Common myeloid progenitor, CD34-positive (primary cell): ENCODE results near the gene CAMKK1.
"Not testable (repeated sequence)": the region's sequence is repeated elsewhere in the genome, so short reads cannot be mapped to it uniquely, and the experiment has no call there.

ENCODE experiments used
- CTCF ChIA-PET: fragments of 350-600 bp; sonication (Branson Sonifier 250); formaldehyde crosslinking; loops from one replicate; lab custom pipeline; 2021; ENCODE audit warnings: antibody characterized with exemption; lab: Charles Lee
- POLR2A ChIA-PET: fragments of 350-600 bp; sonication (Branson Sonifier 250); formaldehyde crosslinking; loops from one replicate; lab custom pipeline; 2021; ENCODE audit warnings: antibody characterized with exemption; lab: Charles Lee
- DNase-seq, 3 donors: peaks; one replicate each; pipeline versions ENCODE4 v3.0.0 to v3.0.0-alpha.2; 2013
- H3K27ac ChIP-seq, 2 experiments: 1 replicate in 1 of 2; 2 replicates in 1 of 2; pipeline ENCODE4 v1.7.0; 2013; ENCODE audit warnings: inconsistent platforms in 2 of 2, low read length in 2 of 2, mild to moderate bottlenecking in 2 of 2, low read depth in 1 of 2, moderate library complexity in 1 of 2; ENCODE audit not compliant: severe bottlenecking in 2 of 2, insufficient read depth in 1 of 2, poor library complexity in 1 of 2
- H3K27me3 ChIP-seq, 5 experiments: replicated peaks in 2 of 5; 1 replicate in 3 of 5; 2 replicates in 2 of 5; pipeline versions ENCODE4 v1.6.1 to v1.7.0; 2013; ENCODE audit warnings: low read length in 4 of 5, mild to moderate bottlenecking in 2 of 5, moderate library complexity in 2 of 5, inconsistent platforms in 1 of 5; ENCODE audit not compliant: insufficient read depth in 5 of 5, control insufficient read depth in 4 of 5
- H3K36me3 ChIP-seq, 4 experiments: 1 replicate in 2 of 4; 2 replicates in 2 of 4; pipeline versions ENCODE4 v1.6.1 to v1.7.0; 2013; ENCODE audit warnings: low read length in 3 of 4, control low read depth in 1 of 4, mild to moderate bottlenecking in 1 of 4; ENCODE audit not compliant: control insufficient read depth in 4 of 4, insufficient read depth in 4 of 4
- H3K4me1 ChIP-seq, 4 experiments: 1 replicate in 3 of 4; 2 replicates in 1 of 4; pipeline versions ENCODE4 v1.6.1 to v1.7.1; 2013; ENCODE audit warnings: low read length in 3 of 4, mild to moderate bottlenecking in 3 of 4, control low read depth in 1 of 4, inconsistent platforms in 1 of 4, moderate library complexity in 1 of 4; ENCODE audit not compliant: control insufficient read depth in 4 of 4, insufficient read depth in 4 of 4; ENCODE audit errors: control extremely low read depth in 1 of 4
- H3K4me3 ChIP-seq, 7 experiments: 1 replicate in 4 of 7; 2 replicates in 3 of 7; pipeline versions ENCODE4 v1.5.1 to v1.7.0; 2013; ENCODE audit warnings: mild to moderate bottlenecking in 7 of 7, low read length in 6 of 7, moderate library complexity in 6 of 7, inconsistent platforms in 2 of 7, low read depth in 2 of 7, control low read depth in 1 of 7; ENCODE audit not compliant: insufficient read depth in 4 of 7, control insufficient read depth in 1 of 7; ENCODE audit errors: extremely low read depth in 1 of 7
- H3K9me3 ChIP-seq, 5 experiments: 1 replicate in 4 of 5; 2 replicates in 1 of 5; pipeline versions ENCODE4 v1.6.1 to v1.7.1; 2013; ENCODE audit warnings: low read length in 4 of 5, mild to moderate bottlenecking in 2 of 5, inconsistent platforms in 1 of 5, low read depth in 1 of 5, moderate library complexity in 1 of 5; ENCODE audit not compliant: control insufficient read depth in 4 of 5, insufficient read depth in 2 of 5; ENCODE audit errors: control extremely low read depth in 1 of 5
- WGBS: methylation state at CpG from one replicate; pipeline ENCODE4 v1.1.5; 2013; ENCODE audit not compliant: insufficient coverage; 5-methylcytosine and 5-hydroxymethylcytosine counted together

The CAMKK1 gene

DNA sequence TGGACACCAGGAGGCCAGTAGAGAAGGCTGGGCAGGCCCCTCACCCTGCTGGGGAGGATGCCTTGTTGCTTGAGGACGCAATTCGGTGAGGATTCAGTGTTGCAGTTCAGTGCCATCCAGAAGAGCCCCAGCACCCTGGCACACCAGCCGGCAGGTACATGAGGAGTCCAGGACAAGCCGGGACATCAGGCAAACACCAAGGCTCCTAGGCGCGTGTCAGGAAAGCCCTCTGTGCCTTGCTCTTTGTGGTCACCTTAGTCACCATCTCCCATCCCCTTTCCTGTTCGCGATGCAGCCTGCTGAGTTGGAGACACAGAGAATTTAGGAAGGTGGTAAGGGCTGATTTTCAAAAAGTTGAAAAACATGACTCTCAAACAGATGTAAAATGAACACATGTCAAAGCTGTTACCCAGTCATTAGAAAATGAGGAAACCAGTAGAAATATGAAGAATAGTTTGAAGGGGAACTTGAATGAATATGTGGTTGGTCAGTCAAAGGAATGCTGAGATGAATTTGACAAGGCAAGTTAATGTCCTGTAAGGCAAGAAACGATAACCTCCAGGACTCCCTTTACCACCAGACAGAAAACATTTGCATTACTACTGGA is 44.5 kb downstream of the CAMKK1 start:
- no peak overlapping the region for H3K27ac ChIP-seq
- ChIA-PET POLR2A (no interaction called here), CTCF (no interaction called here)
- H3K4me3 ChIP-seq = no peak overlapping the region
- H3K4me1 ChIP-seq = peaks cover 3 to 22% (median 19%) of the 10 kb centered on the region in 4 experiments
- no peaks in the 10 kb centered on the region for H3K27me3 ChIP-seq
- no peaks in the 10 kb centered on the region for H3K36me3 ChIP-seq
- 71% methylated on average over 7 of the region's 9 CpGs for WGBS
- no peaks in the 10 kb centered on the region for H3K9me3 ChIP-seq
- DNase-seq = peak in 2 of 3 donors; percentile 10 to 21

DNA sequence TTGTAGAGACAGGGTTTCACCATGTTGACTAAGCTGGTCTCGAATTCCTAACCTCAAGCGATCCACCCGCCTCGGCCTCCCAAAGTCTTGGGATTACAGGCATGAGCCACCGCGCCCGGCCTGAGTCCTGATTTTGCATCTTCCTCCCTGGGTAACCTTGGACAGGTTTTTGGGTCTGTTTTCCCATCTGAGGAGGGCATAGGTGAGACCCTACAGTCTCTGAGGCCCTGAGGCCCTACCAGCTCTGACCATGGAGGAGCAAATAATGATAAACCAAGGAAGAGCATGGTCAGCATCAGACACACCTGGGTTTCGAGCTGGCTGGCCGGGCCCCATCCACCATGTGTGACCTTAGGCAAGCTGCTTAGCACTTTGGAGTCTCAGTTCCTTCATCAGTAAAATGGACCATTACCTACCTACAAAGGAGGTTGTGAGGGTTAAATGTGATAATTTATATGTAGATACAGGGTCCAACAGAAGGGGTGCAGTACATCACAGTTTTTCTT is 45.6 kb downstream of the CAMKK1 start:
- ChIA-PET CTCF (interaction anchor here (0.6 to 2.4 kb wide), 5 partner anchors 9 to 1020 kb away, joined by 3 to 7 read pairs (median 4); no protein-coding TSS in a partner anchor), POLR2A (no interaction called here)
- Histone ChIP-seq H3K27me3 (no peaks in the 10 kb centered on the region), H3K36me3 (peaks cover 0 to 10% (median 7%) of the 10 kb centered on the region in 4 experiments), H3K4me1 (peaks cover 3 to 22% (median 19%) of the 10 kb centered on the region in 4 experiments), H3K9me3 (no peaks in the 10 kb centered on the region), H3K4me3 (no peak overlapping the region), H3K27ac (no peak overlapping the region)
- WGBS = 93% methylated on average over 5 of the region's 9 CpGs
- no peak for DNase-seq

DNA sequence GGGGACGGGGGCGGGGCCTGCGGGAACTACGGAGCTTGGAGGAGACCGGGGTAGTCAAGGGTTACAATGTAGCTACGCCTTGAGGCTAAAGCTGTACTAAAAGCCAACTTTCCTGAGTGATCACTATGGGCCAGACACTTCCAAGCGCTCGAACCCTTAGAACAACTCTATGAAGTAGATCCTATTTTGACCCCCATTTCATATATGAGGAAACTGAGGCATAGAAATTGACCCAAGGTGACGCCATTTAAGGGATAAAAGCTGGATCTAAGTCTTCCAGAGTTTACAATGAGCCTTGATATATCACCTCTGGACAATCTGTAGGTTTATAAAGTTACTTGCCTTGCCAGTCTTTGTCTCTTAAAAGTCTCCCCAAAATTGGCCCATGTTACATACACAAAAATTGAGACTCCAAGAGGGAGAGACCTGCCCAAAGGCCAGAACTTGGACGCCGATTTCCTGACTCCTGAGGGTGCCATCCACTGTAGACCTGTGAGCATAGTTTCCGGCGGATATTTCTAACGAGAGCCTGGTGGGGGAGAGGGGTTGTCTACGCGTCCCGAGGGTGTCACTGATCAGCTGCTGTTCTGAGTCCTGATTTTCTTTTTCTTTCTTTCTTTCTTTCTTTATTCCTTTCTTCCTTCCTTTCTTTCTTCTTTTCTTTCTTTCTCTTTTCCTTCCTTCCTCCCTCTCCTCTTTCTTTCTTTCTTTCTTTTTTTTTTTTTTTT is 46.3 kb downstream of the CAMKK1 start:
- Histone ChIP-seq H3K27ac (no peak overlapping the region), H3K36me3 (peaks cover 0 to 15% (median 12%) of the 10 kb centered on the region in 4 experiments), H3K27me3 (no peaks in the 10 kb centered on the region), H3K4me1 (peaks cover 3 to 22% (median 19%) of the 10 kb centered on the region in 4 experiments), H3K9me3 (no peaks in the 10 kb centered on the region), H3K4me3 (peak overlapping the region in 4 of 7 experiments; percentile 46 to 92 (median 89))
- WGBS = 18% methylated on average over 10 of the region's 17 CpGs
- POLR2A ChIA-PET = interaction anchor here (0.6 to 1.4 kb wide), 4 partner anchors 16 to 68 kb away, joined by 3 to 5 read pairs (median 3); no protein-coding TSS in a partner anchor
- DNase-seq = no peak
- CTCF ChIA-PET = interaction anchor here (0.6 to 4.4 kb wide), 17 partner anchors 10 to 1019 kb away, joined by 3 to 37 read pairs (median 4); no protein-coding TSS in a partner anchor

DNA sequence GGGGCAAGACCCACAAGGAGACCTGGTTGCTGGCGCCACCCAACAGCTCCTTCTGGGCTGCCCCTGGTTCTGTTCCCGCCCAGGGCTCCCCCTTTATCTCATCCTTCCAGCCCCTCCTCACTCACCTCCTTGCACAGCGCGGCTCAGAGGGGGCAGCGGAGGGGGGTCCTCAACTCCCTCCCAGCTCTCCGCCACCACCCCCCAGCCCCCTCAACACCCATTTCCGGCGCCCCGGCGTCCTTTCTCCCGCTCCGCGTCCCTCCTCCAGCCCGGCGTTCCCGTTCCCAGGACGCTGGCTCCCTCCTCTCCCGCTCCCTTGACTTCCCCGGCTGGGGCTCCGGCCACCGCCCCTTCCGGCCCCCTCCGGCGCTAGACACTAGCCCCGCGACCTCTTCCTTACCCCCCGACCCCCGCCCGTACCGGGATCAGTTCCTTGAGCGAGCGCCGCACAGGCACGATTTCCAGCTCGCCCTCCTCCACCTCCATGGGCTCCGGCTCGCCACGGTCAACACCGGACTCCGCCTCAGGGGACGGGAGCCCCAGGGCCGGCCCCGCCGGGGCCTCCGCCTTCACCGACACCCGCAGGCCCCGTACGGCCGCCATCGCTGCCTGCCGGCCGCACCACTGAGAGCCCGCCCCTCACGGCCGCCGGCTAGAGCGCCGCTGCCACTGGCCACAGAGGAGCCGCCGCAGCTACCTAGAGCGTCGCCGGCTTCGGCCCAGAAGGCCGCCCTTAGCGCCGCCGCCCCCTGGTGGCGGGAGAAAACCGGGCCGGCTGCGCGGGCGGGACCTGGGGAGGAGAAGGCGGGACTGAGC is 47.0 kb downstream of the CAMKK1 start, which contains the start of gene NCBP3:
Gene NCBP3 (minus strand): TSS at position 626 of the 816 bp plus-strand sequence. CDS start 23 bp downstream, at position 603.
- no peaks in the 10 kb centered on the region for H3K9me3 ChIP-seq
- POLR2A ChIA-PET = interaction anchor here (0.5 to 1.4 kb wide), 5 partner anchors 17 to 75 kb away, joined by 3 to 5 read pairs (median 3); no protein-coding TSS in a partner anchor
- 0% methylated on average over 46 of the region's 76 CpGs for WGBS

DNA sequence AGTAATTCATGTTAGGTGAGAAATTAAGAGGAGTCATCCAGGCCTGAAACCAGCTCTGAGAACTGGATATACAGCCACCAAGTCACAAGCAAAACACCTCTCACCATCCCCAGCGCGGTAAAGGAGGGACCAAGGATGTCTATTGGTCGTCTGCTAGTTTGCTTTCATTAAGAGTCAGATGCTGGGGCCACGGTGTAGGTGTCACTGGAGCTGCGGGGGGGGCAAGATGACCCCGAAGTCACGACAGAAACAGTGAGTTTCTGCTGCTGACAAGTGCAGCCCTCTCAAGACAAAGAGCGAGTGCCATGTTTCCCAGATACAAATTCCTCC is 47.6 kb downstream of the CAMKK1 start:
- ChIA-PET POLR2A (interaction anchor here (1.4 kb wide), 1 partner anchor 60 kb away, joined by 5 read pairs; no protein-coding TSS in a partner anchor), CTCF (interaction anchor here (0.8 to 4.4 kb wide), 12 partner anchors 9 to 228 kb away, joined by 3 to 37 read pairs (median 6); no protein-coding TSS in a partner anchor)
- peak overlapping the region; percentile 82 to 91 for H3K27ac ChIP-seq
- peaks cover 2 to 25% (median 20%) of the 10 kb centered on the region in 4 experiments for H3K36me3 ChIP-seq
- H3K27me3 ChIP-seq = no peaks in the 10 kb centered on the region
- peaks cover 3 to 22% (median 19%) of the 10 kb centered on the region in 4 experiments for H3K4me1 ChIP-seq
- WGBS = 0% methylated on average over 8 of the region's 8 CpGs
- no peaks in the 10 kb centered on the region for H3K9me3 ChIP-seq
- DNase-seq = peak in 2 of 3 donors; percentile 37 to 46
- peak overlapping the region; percentile 79 to 92 (median 88) for H3K4me3 ChIP-seq

More for the DNA sequence above, 47.0 kb downstream of the CAMKK1 start, which contains the start of gene NCBP3:
- Histone ChIP-seq H3K4me1 (peaks cover 3 to 22% (median 19%) of the 10 kb centered on the region in 4 experiments), H3K36me3 (peaks cover 0 to 20% (median 15%) of the 10 kb centered on the region in 4 experiments), H3K27me3 (no peaks in the 10 kb centered on the region), H3K27ac (peak within 1 kb of the TSS; percentile 82 to 91), H3K4me3 (peak within 1 kb of the TSS; percentile 79 to 92 (median 88))
- CTCF ChIA-PET = interaction anchor here (0.7 to 4.4 kb wide), 21 partner anchors 9 to 228 kb away, joined by 3 to 37 read pairs (median 4); no protein-coding TSS in a partner anchor
- DNase-seq = peak; percentile 94 to 97 (median 97)

DNA sequence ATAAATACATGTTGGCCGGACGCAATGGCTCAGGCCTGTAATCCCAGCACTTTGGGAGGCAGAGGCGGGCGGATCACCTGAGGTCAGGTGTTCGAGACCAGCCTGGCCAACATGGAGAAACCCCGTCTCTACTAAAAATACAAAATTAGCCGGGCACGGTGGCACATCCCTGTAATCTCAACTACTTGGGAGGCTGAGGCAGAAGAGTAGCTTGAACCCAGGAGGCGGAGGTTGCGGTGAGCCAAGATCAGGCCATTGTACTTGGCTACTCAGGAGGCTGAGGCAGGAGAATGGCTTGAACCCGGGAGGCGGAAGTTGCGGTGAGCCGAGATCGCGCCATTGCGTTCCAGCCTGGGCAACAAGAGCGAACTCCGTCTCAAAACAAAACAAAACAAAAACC is 48.3 kb downstream of the CAMKK1 start:
- peaks cover 5 to 32% (median 27%) of the 10 kb centered on the region in 4 experiments for H3K36me3 ChIP-seq
- WGBS = 98% methylated on average over 8 of the region's 19 CpGs
- H3K9me3 ChIP-seq, H3K27ac ChIP-seq, POLR2A ChIA-PET, H3K4me3 ChIP-seq, H3K27me3 ChIP-seq, DNase-seq: not testable (repeated sequence)
- peaks cover 3 to 22% (median 19%) of the 10 kb centered on the region in 4 experiments for H3K4me1 ChIP-seq
- CTCF ChIA-PET = interaction anchor here (0.7 to 4.4 kb wide), 14 partner anchors 10 to 232 kb away, joined by 3 to 37 read pairs (median 4); no protein-coding TSS in a partner anchor
